Inflammatory macrophage (primary cell): ENCODE results near the gene ERBIN.
"Not testable (repeated sequence)": the region's sequence is repeated elsewhere in the genome, so short reads cannot be mapped to it uniquely, and the experiment has no call there.

Experiments used
- DNase-seq, 2 donors: peaks; one replicate each; pipeline ENCODE4 v3.0.0-alpha.2; 2020 to 2022

ERBIN gene

GRCh38 chr5:65916066-65916465 is 10.3 kb upstream of the ERBIN start:
- no peak for DNase-seq

GRCh38 chr5:65916636-65917035 is 9.7 kb upstream of the ERBIN start:
- peak; percentile 50 to 62 for DNase-seq

- peak in 1 of 2 donors; percentile 44 for DNase-seq
Observed at GRCh38 chr5:65919773-65920172, 6.6 kb upstream of the ERBIN start.

GRCh38 chr5:65923339-65923738 is 3.0 kb upstream of the ERBIN start:
- no peak for DNase-seq

- DNase-seq = no peak
Observed at GRCh38 chr5:65924366-65925043, 1.9 kb upstream of the ERBIN start.

- peak; percentile 88 to 95 for DNase-seq
Observed at GRCh38 chr5:65925044-65925600, 1.3 kb upstream of the ERBIN start.

- peak; percentile 73 to 84 for DNase-seq
Observed at GRCh38 chr5:65925601-65926275, 637 bp upstream of the ERBIN start.

GRCh38 chr5:65926893-65927292 is 518 bp downstream of the ERBIN start:
- peak; percentile 16 to 23 for DNase-seq

GRCh38 chr5:65927503-65928321 is 1.3 kb downstream of the ERBIN start:
- DNase-seq = peak; percentile 62 to 65

- DNase-seq = no peak
Observed at GRCh38 chr5:65928322-65928752, 2.0 kb downstream of the ERBIN start.

- DNase-seq = no peak
Observed at GRCh38 chr5:65928860-65929259, 2.5 kb downstream of the ERBIN start.

GRCh38 chr5:65932676-65933075 is 6.3 kb downstream of the ERBIN start:
- DNase-seq = no peak

GRCh38 chr5:65933295-65933694 is 6.9 kb downstream of the ERBIN start:
- no peak for DNase-seq

- no peak for DNase-seq
Observed at GRCh38 chr5:65938256-65938655, 11.9 kb downstream of the ERBIN start.

GRCh38 chr5:65943771-65944170 is 17.4 kb downstream of the ERBIN start:
- DNase-seq = no peak

- DNase-seq = no peak
Observed at GRCh38 chr5:65946198-65946745, 19.9 kb downstream of the ERBIN start.

GRCh38 chr5:65948115-65948747 is 21.9 kb downstream of the ERBIN start:
- no peak for DNase-seq

- no peak for DNase-seq
Observed at GRCh38 chr5:65951330-65951729, 25.0 kb downstream of the ERBIN start.

GRCh38 chr5:65952259-65952658 is 25.9 kb downstream of the ERBIN start:
- DNase-seq = no peak

- no peak for DNase-seq
Observed at GRCh38 chr5:65954200-65954599, 27.8 kb downstream of the ERBIN start.

GRCh38 chr5:65955746-65956145 is 29.4 kb downstream of the ERBIN start:
- DNase-seq = no peak

- DNase-seq = not testable (repeated sequence)
Observed at GRCh38 chr5:65957703-65958102, 31.3 kb downstream of the ERBIN start.
